NCI-H2227 treated with DMSO at 0.1 percent for 48 hours (cell line): ENCODE results near the gene KRT73.

Source experiments
- DNase-seq: peaks from one replicate; lab custom pipeline; 2025; lab: John Stamatoyannopoulos, UW

KRT73 gene

GRCh38 chr12:52568111-52568510 lies 50.2 kb downstream of the KRT73 start:
- DNase-seq = no peak

GRCh38 chr12:52566847-52567291 lies 51.5 kb downstream of the KRT73 start:
- no peak for DNase-seq

- no peak for DNase-seq
Observed at GRCh38 chr12:52564582-52564981, 53.8 kb downstream of the KRT73 start.

GRCh38 chr12:52561880-52562449 lies 56.4 kb downstream of the KRT73 start:
- DNase-seq = no peak

- no peak for DNase-seq
Observed at GRCh38 chr12:52559979-52560378, 58.4 kb downstream of the KRT73 start.

- DNase-seq = no peak
Observed at GRCh38 chr12:52558781-52559445, 59.4 kb downstream of the KRT73 start.
